SK-N-SH (cell line): ENCODE data around the gene AKT2.

Experiments
- JUND ChIP-seq: IDR thresholded peaks from 2 replicates; pipeline ENCODE4 v1.4.0; 2012
- NFIC ChIP-seq: IDR thresholded peaks from 2 replicates; pipeline ENCODE4 v1.4.0; 2012; ENCODE audit warnings: borderline replicate concordance
- RAD21 ChIP-seq: IDR thresholded peaks from 2 replicates; pipeline ENCODE4 v1.6.1; 2012; ENCODE audit warnings: mild to moderate bottlenecking, low read length
- SIN3A ChIP-seq: IDR thresholded peaks from 2 replicates; pipeline ENCODE4 v1.6.1; 2012; ENCODE audit warnings: low read depth, mild to moderate bottlenecking, low read length, moderate library complexity, borderline replicate concordance
- TF ChIP-seq, protein P1 (sequence below): fragments of 200-600 bp; sonication (generic); IDR thresholded peaks from 2 replicates; pipeline ENCODE4 v1.6.1; 2017; ENCODE audit warnings: antibody characterized with exemption, mild to moderate bottlenecking, moderate library complexity
- TF ChIP-seq, protein P2 (sequence below): IDR thresholded peaks from 2 replicates; pipeline ENCODE4 v1.4.0; 2012; ENCODE audit warnings: low read depth
- TF ChIP-seq, protein P3 (sequence below): IDR thresholded peaks from 2 replicates; pipeline ENCODE4 v1.4.0; 2012; ENCODE audit warnings: low read depth, borderline replicate concordance

- TF ChIP-seq, protein P1, sequence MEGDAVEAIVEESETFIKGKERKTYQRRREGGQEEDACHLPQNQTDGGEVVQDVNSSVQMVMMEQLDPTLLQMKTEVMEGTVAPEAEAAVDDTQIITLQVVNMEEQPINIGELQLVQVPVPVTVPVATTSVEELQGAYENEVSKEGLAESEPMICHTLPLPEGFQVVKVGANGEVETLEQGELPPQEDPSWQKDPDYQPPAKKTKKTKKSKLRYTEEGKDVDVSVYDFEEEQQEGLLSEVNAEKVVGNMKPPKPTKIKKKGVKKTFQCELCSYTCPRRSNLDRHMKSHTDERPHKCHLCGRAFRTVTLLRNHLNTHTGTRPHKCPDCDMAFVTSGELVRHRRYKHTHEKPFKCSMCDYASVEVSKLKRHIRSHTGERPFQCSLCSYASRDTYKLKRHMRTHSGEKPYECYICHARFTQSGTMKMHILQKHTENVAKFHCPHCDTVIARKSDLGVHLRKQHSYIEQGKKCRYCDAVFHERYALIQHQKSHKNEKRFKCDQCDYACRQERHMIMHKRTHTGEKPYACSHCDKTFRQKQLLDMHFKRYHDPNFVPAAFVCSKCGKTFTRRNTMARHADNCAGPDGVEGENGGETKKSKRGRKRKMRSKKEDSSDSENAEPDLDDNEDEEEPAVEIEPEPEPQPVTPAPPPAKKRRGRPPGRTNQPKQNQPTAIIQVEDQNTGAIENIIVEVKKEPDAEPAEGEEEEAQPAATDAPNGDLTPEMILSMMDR = no peak
- no peak for TF ChIP-seq SIN3A
- TF ChIP-seq NFIC = no peak
- TF ChIP-seq JUND = no peak
- TF ChIP-seq, protein P2, sequence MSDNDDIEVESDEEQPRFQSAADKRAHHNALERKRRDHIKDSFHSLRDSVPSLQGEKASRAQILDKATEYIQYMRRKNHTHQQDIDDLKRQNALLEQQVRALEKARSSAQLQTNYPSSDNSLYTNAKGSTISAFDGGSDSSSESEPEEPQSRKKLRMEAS = no peak
- no peak for TF ChIP-seq RAD21
- TF ChIP-seq, protein P3, sequence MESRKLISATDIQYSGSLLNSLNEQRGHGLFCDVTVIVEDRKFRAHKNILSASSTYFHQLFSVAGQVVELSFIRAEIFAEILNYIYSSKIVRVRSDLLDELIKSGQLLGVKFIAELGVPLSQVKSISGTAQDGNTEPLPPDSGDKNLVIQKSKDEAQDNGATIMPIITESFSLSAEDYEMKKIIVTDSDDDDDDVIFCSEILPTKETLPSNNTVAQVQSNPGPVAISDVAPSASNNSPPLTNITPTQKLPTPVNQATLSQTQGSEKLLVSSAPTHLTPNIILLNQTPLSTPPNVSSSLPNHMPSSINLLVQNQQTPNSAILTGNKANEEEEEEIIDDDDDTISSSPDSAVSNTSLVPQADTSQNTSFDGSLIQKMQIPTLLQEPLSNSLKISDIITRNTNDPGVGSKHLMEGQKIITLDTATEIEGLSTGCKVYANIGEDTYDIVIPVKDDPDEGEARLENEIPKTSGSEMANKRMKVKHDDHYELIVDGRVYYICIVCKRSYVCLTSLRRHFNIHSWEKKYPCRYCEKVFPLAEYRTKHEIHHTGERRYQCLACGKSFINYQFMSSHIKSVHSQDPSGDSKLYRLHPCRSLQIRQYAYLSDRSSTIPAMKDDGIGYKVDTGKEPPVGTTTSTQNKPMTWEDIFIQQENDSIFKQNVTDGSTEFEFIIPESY = no peak
Measured at GRCh38 chr19:40278361-40279035, 6.6 kb downstream of the AKT2 start.
